ENCODE measurements around the gene SPATA6L. TPM values are rescaled to one million over a fixed set of nuclear protein-coding genes. Genes with fewer than 3 reads are reported as not detected.

Gene SPATA6L
- total RNA-seq = 0.43 and 0.64 TPM in 2 replicates

- peak; percentile 49 for DNase-seq (ENCODE audit: low read depth)
- TF ChIP-seq CTCF (IDR thresholded peaks at IDR 0.05; ENCODE audit: insufficient read depth, low read depth, low read length) = no peak
- H3K4me3 ChIP-seq (ENCODE audit: low read depth, low read length) = peak within 1 kb of the TSS; percentile 63
Measured at GRCh38 chr9:4666042-4666699, at the start of gene SPATA6L. Gene SPATA6L, minus strand, starts transcription at chr9:4666480. Its CDS starts 230 bp downstream, at chr9:4666250.

- DNase-seq (ENCODE audit: low read depth) = peak; percentile 29
- no peak overlapping the region for H3K4me3 ChIP-seq (ENCODE audit: low read depth, low read length)
- TF ChIP-seq CTCF (IDR thresholded peaks at IDR 0.05; ENCODE audit: insufficient read depth, low read depth, low read length) = no peak
Measured at GRCh38 chr9:4714266-4715016, 48.2 kb upstream of the SPATA6L start.

- no peak for TF ChIP-seq CTCF (IDR thresholded peaks at IDR 0.05; ENCODE audit: insufficient read depth, low read depth, low read length)
- no peak overlapping the region for H3K4me3 ChIP-seq (ENCODE audit: low read depth, low read length)
- DNase-seq (ENCODE audit: low read depth) = no peak
Measured at GRCh38 chr9:4713849-4714248, 47.6 kb upstream of the SPATA6L start.

- TF ChIP-seq CTCF (IDR thresholded peaks at IDR 0.05; ENCODE audit: insufficient read depth, low read depth, low read length) = no peak
- no peak for DNase-seq (ENCODE audit: low read depth)
- H3K4me3 ChIP-seq (ENCODE audit: low read depth, low read length) = no peak overlapping the region
Measured at GRCh38 chr9:4709380-4709779, 43.1 kb upstream of the SPATA6L start.

- no peak for DNase-seq (ENCODE audit: low read depth)
- no peak overlapping the region for H3K4me3 ChIP-seq (ENCODE audit: low read depth, low read length)
- TF ChIP-seq CTCF (IDR thresholded peaks at IDR 0.05; ENCODE audit: insufficient read depth, low read depth, low read length) = no peak
Measured at GRCh38 chr9:4706971-4707622, 40.8 kb upstream of the SPATA6L start.

GRCh38 chr9:4706021-4706420 is 39.7 kb upstream of the SPATA6L start:
- no peak overlapping the region for H3K4me3 ChIP-seq (ENCODE audit: low read depth, low read length)
- no peak for TF ChIP-seq CTCF (IDR thresholded peaks at IDR 0.05; ENCODE audit: insufficient read depth, low read depth, low read length)

More at GRCh38 chr9:4706021-4706420, 39.7 kb upstream of the SPATA6L start:
- peak; percentile 53 for DNase-seq (ENCODE audit: low read depth)
